GM19238 (cell line): ENCODE measurements around the gene VAMP1.
"Not testable (repeated sequence)": the region's sequence is repeated elsewhere in the genome, so short reads cannot be mapped to it uniquely, and the experiment has no call there.

Experiments
- DNase-seq: peaks from one replicate; pipeline ENCODE4 v3.0.0; 2011; ENCODE audit warnings: low spot score; ENCODE audit not compliant: insufficient read length

The VAMP1 gene

GRCh38 chr12:6451348-6452244 is 18.9 kb downstream of the VAMP1 start, which contains the start of gene TAPBPL:
TAPBPL (plus strand) TSS chr12:6452042; CDS start chr12:6452249, 207 bp downstream.
- DNase-seq, result peak; percentile 73

- DNase-seq, result no peak
These were observed 19.6 kb downstream of the VAMP1 start for GRCh38 chr12:6450869-6451347.

GRCh38 chr12:6450091-6450868 is 20.2 kb downstream of the VAMP1 start:
- DNase-seq, result no peak

- DNase-seq, result no peak
These were observed 25.5 kb downstream of the VAMP1 start, which contains the start of gene CD27 for GRCh38 chr12:6444704-6445688. CD27 (plus strand) TSS chr12:6444955; CDS start chr12:6445096, 141 bp downstream.

GRCh38 chr12:6444031-6444430 is 26.4 kb downstream of the VAMP1 start:
- no peak for DNase-seq

- DNase-seq, result no peak
These were observed 27.0 kb downstream of the VAMP1 start for GRCh38 chr12:6443361-6443983.

GRCh38 chr12:6442836-6443235 is 27.6 kb downstream of the VAMP1 start:
- DNase-seq, result no peak

GRCh38 chr12:6440391-6440790 is 30.1 kb downstream of the VAMP1 start:
- no peak for DNase-seq

GRCh38 chr12:6438345-6438744 is 32.1 kb downstream of the VAMP1 start:
- no peak for DNase-seq

- DNase-seq, result no peak
These were observed 32.9 kb downstream of the VAMP1 start for GRCh38 chr12:6437586-6437985.

- no peak for DNase-seq
These were observed 34.3 kb downstream of the VAMP1 start for GRCh38 chr12:6435961-6436715.

GRCh38 chr12:6434205-6435140 is 36.0 kb downstream of the VAMP1 start:
- DNase-seq, result no peak

- DNase-seq, result no peak
These were observed 37.5 kb downstream of the VAMP1 start for GRCh38 chr12:6432991-6433390.

- DNase-seq, result no peak
These were observed 40.1 kb downstream of the VAMP1 start for GRCh38 chr12:6430124-6430989.

GRCh38 chr12:6428326-6428725 is 42.2 kb downstream of the VAMP1 start:
- DNase-seq, result no peak

GRCh38 chr12:6427796-6428195 is 42.7 kb downstream of the VAMP1 start:
- not testable (repeated sequence) for DNase-seq

- DNase-seq, result peak; percentile 40
These were observed 43.4 kb downstream of the VAMP1 start for GRCh38 chr12:6426882-6427671.
